Activated CD8-positive, alpha-beta memory T cell treated with anti-CD3 and anti-CD28 coated beads for 24 hours (primary cell): ENCODE data around the gene ZNF432.
A peak's percentile ranks its signal among the peaks of the same experiment; 100 is the strongest.

ENCODE experiments used
- DNase-seq: peaks from one replicate; pipeline ENCODE4 v3.0.0-alpha.2; 2020

ZNF432 gene

DNA sequence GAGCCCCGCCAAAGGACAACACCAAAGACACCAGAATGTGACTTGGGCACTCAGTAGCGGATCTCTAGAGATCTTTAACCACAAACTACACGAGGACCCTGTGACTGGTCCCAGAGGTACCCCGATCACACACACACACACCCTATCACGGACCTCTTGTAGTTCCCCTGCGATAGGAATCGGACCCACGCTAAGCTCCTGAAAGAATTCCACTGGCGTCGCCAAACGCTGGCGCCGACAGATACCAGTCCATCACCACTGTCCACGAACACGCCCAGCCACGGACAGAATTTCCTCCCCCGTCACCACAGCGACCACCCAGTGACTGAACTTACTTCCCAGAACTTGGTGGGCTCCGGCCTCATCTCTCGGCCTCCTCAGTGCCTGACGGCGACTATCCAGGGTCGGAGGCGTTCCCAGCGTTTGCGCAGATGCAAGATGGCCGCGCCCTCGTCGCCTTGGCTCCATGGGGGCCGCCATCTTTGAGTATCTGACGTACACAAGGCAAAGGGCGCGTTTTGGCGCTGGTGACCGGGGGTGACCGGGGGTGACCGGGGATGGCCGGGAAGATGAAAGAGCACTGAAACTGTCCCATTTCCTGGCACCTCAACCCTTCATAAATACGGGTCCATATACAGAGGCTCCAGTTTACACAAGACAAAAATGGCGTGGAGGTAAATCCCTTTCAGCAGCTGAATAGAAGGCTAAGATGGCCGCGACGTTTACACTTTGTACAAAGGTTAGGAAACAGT lies 40.7 kb downstream of the ZNF432 start, which contains the start of gene ZNF615:
Gene ZNF615 (minus strand): TSS at position 406 of the 752 bp plus-strand sequence. CDS start 4,500 bp downstream, outside the sequence.
- DNase-seq, result peak; percentile 98

DNA sequence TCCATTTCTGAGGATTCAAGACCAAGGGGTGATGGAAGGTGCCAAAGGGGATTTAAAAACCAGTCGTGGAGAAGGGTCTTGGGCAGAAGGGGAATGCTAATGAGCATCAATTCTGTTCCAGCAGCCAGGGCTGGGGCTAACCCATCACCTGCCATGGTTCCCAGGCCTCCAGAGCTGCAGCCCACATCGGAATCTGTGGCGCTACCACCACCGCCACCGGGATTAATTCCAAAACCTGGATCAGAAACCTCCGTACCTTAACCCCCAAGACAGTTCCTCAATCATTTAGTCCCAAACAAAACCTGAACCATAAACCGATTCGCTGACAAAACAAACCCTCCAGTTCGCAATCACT lies 41.2 kb downstream of the ZNF432 start:
- no peak for DNase-seq

- no peak for DNase-seq
Observed at GRCh38 chr19:51994048-51994644, 54.5 kb downstream of the ZNF432 start.

DNA sequence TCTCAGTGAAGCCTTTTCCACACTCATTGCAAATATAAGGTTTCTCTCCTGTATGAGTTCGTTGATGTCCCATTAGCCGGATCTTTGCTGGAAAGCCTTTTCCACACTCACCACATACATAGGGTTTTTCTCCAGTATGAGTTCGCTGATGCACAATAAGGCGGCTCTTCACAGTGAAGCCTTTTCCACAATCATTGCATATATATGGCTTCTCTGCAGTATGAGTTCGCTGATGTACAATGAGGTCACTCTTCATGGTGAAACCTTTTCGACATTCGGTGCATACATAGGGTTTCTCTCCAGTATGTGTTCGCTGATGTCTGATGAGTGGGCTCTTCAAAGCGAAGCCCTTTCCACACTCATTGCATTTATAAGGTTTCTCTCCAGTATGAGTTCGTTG lies 55.2 kb downstream of the ZNF432 start:
- DNase-seq, result no peak

DNA sequence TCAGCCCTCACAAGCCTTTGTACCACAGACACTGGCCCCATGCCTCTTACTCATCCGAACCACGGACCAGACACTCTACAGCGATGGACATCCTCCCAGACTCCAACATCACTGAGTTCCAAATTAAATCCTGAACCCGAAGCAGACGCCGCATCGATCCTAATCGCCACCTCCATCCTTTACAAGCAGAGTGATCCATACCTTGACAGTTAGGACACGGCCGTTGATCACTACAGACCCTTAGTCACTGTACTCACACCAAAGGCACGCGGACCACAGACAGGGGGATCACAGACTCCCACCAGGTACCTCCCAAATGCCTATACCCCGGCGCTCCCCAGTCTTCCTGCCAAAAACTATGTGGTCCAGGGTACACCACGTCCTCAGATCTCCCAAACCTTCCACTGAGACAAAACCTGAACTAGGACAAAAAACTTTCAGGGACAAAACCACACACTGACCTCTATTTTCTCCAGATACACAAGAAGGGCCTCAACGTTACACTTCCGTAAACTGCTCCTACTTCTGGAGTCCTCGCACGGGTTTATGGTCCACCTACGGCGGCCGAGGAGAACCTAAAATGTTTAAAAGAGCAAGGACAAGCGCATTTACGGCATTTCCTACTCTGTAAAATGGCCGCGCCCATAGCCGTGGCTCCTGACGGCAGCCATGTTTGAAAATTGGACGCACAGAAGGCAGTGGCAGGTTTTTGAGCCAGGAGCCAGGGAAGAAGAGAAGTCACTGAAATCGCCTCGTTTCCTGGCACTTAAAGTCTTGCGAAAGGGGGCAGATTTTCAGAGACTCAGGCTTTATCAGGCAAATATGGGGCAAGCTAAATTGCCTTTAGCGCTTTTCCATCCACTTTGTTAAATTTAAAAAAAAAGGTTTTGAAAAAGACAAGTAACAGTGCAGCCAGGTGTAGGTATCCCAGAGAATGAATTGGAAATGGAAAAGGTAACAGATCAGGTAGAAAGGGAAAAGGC lies 62.0 kb downstream of the ZNF432 start, which contains the start of gene ZNF350:
Gene ZNF350 (minus strand): TSS at position 532 of the 983 bp plus-strand sequence. CDS start 12,480 bp downstream, outside the sequence.
- DNase-seq, result peak; percentile 90

- DNase-seq, result no peak
Observed at GRCh38 chr19:51983361-51983760, 65.3 kb downstream of the ZNF432 start.
